Stimulated activated CD8-positive, alpha-beta memory T cell treated with anti-CD3 and anti-CD28 coated beads, Interleukin-15, amount 100 ng/mL, for 4 hours (primary cell): ENCODE data around the gene SWI5.
A peak's percentile ranks its signal among the peaks of the same experiment; 100 is the strongest.

Experiments used
- DNase-seq, 2 donors: peaks; one replicate each; pipeline ENCODE4 v3.0.0-alpha.2; 2020; ENCODE audit warnings: low read depth in 2 of 2

Gene SWI5

DNA sequence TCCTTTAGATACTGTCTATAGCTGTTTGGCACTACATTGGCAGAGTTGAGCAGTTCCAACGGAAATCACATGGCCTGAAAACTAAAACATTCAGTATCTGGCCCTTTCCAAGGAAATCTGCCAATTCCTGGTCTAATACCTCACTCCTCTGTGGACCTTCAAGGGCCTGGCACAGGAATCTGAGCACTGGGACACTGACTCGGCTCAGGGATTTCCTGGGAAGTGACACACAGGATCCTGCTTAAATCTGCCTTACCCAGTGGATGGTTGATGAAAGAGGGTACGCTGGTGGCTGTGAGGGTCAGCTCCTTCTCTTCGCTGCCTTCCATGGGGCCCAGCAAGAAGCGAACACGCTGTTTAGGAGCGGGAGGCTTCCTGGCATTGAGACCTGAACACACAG lies 45.3 kb downstream of the SWI5 start:
- DNase-seq: no peak

GRCh38 chr9:128321879-128322403 lies 45.9 kb downstream of the SWI5 start:
- DNase-seq: no peak

DNA sequence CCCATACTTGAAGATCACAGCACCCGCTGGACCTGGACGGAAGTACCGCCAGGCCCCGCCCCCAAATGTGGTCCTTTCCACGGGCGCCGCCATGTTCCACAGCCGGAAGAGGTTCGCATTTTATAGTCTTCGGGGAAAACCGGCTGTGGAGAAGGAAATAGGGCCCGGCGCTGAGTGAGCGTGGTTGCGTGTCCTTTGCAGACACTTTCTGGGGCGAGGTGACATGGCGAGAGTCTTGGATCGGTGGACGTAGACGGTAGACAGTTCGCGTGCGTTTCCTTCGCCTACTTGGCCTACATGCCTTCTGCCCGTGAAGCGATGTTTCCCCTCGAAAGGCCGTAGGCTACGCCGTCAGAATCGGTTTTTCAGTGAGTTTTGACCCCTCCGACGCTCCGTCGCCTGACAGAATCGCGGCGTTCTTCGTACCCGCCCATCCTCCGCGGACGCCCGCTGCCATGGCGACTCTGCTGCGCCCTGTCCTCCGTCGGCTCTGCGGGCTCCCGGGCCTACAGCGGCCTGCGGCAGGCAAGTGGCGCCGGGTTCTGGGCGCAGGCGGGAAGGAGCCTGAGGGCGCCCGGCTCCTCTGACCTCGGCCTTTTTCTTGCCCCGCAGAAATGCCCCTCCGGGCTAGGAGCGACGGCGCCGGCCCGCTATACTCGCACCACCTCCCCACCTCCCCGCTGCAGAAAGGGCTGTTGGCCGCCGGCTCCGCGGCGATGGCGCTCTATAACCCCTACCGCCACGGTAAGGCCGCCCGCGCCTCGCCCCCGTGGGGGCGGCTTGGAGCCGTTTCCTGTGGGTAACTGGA lies 46.5 kb downstream of the SWI5 start, which contains the start of the genes COQ4 and TRUB2:
Gene COQ4, plus strand, starts transcription at position 436 of the 808 bp plus-strand sequence. Its CDS starts 20 bp downstream, at position 456.
Gene TRUB2, minus strand, starts transcription at position 44 of the 808 bp plus-strand sequence. Its CDS starts 39 bp downstream, at position 5.
- peak; percentile 83 to 87 for DNase-seq

DNA sequence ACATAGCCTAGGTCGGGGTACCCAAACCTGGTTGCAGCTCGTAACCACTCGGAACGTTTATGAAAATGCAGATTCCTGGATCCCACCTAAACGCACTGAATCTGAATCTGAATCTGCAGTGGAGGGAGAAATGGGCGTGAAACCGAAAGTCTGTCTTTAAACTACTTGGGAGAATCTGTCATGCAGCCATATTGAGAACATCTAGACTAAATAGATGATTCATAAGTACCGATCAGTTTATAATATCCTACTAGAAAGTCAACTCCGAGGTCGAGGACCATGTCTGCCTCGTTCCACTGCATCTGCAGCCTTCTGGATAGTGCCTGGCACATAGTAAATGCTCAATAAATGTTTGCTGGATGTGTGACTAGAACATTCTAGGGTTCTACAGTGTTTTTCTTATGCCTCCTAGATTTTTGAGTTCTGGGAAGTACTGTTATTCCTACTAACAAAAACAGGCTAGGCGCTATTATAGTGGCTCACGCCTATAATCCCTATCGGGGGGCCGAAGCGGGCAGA lies 47.2 kb downstream of the SWI5 start:
- no peak for DNase-seq

DNA sequence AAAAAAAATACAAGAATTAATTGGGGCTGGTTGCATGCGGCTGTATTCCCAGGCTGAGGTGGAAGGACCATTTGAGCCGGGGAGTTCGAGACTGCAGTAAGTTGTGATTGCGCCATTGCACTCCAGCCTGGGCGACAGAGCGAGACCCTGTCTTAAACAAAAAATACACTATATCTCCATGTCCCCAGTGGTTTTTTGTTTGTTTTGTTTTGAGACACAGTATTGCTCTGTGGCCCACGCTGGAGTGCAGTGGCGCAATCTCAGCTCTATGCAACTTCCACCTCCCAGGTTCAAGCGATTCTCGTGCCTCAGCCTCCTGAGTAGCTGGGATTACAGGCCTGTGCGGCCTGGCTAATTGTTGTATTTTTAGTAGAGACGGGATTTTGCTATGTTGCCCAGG lies 47.7 kb downstream of the SWI5 start:
- DNase-seq: no peak

- no peak for DNase-seq
These were observed 48.3 kb downstream of the SWI5 start for GRCh38 chr9:128324401-128324800.

- no peak for DNase-seq
These were observed 49.6 kb downstream of the SWI5 start for GRCh38 chr9:128325629-128326028.

GRCh38 chr9:128333451-128333869 lies 57.4 kb downstream of the SWI5 start:
- no peak for DNase-seq

- DNase-seq: no peak
These were observed 59.1 kb downstream of the SWI5 start for GRCh38 chr9:128335161-128335560.

DNA sequence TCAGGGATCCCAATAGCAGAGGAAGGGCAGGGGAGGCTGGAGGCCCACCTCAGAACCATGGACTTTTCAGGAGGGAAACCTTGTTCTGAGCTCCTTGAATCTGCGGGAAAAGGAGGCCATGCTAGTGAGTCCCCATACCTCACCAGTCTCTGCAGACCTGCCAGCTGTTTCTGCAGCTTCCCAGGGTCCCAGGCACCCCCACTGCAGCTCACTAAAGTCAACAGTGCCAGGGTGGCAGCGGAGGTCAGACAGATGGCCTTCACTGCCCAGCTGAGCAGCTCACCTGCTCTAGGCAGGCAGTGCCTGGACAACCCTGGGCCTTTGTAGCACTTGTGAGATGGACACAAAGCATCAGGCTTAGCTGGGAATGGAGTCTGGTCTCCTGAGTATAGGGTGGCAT lies 59.8 kb downstream of the SWI5 start:
- no peak for DNase-seq

DNA sequence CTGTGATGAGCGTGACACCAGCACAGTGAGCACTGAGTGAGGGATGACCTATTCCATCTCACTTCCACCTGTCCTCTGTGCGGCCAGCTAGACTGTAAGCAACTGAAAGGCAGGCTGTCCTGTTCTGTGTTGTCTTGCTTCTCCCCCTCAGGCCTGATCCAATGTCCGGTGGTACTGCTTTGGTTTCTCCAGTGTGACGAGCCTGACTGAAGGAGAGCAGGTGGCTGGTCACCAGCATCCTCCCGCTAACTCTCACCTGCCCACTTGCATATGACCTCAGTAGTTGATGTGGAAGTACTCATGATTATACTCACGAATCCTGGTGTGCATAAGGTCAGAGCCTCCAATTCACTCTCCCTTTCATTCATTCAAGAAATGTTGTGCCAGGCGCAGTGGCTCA lies 61.9 kb downstream of the SWI5 start:
- no peak for DNase-seq
